ENCODE measurements around the gene GADD45GIP1. TPM values are rescaled to one million over a fixed set of nuclear protein-coding genes. Genes with fewer than 3 reads are reported as not detected.
"Not testable (repeated sequence)": the region's sequence is repeated elsewhere in the genome, so short reads cannot be mapped to it uniquely, and the experiment has no call there.

Gene GADD45GIP1
- polyA plus RNA-seq, 4 donors: 27.8 to 45.8 (median 30.0) TPM

DNA sequence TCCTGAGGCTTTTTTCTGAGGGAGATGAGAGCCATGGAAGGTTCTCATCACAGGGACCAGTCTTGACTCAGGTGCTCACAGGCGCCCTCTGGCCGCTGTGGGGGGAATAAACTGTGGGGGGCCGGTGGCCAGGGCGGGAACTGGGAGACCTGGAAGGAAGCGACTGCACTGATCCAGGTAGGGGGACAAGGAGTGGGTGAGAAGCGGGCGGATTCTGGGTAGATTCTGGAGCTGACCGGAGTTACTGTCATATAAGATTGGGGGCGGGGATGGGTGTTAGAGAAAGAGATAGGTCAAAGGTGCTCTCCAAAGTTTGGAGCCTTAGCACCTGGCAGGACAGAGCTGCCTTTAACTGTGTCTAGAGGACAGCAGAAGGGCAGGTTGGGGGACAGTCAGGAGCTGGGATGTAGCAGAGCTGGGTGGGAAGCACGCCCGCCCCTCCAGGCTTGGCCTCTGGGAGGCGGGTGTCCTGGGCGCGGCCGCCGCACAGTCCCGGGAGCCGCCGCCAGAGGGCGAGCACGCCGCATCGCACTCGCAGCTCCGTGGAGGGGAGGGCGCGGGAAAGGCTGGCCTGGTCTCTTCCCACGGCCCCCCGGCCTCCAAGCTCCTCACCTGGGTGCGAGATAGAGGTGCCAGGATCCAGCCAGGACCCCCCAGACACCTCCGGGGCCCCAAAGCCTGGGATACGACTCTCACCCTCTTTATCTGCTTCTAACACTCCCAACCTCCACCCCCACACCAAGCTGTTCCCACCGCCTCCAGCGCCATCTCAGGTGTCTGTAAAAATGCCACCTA, 8.2 kb upstream of the GADD45GIP1 start:
- DNase-seq (ENCODE audit: low read depth in 4 of 4, low spot score in 3 of 4): peak in 2 of 4 donors; percentile 43 to 67

- no peak for DNase-seq (ENCODE audit: low read depth in 4 of 4, low spot score in 3 of 4)
These were observed 2.5 kb upstream of the GADD45GIP1 start for GRCh38 chr19:12959481-12959880.

DNA sequence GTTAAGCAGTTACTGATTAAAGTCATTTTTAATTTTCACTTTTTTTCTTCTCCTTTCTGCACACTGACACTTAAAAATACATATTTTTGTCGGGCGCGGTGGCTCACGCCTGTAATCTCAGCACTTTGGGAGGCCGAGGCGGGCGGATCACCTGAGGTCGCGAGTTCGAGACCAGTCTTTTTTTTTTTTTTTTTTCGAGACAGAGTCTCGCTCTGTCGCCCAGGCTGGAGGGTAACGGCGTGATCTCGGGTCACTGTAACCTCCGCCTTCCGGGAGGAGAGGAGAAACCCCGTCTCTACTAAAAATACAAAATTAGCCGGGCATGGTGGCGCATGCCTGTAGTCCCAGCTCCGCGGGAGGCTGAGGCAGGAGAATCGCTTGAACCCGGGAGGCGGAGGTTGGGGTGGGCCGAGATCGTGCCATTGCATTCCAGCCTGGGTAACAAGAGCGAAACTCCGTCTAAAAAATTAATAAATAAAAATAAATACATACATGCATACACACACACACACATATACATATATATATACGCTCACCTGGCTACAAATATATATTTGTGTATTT, 448 bp upstream of the GADD45GIP1 start:
- not testable (repeated sequence) for DNase-seq (ENCODE audit: low read depth in 4 of 4, low spot score in 3 of 4)

DNA sequence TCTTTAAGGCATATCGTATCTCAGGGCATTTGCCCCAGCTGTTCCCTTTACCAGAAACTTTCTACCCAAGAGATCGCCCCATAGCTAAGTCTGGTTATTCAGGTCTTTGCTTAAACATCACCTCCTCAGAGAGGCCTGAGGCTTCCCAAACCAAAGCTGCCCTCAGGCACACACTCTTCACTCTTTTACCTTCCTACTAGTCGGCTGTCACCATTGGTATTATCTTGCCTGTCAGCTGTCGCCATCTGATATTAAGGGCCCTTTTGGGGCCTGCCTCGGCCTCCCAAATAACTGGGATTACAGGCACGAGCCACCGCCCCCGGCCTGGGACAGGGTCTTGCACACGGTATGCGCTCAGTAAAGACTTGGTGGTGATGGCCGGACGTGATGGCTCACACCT, 1.0 kb downstream of the GADD45GIP1 start:
- no peak for DNase-seq (ENCODE audit: low read depth in 4 of 4, low spot score in 3 of 4)

DNA sequence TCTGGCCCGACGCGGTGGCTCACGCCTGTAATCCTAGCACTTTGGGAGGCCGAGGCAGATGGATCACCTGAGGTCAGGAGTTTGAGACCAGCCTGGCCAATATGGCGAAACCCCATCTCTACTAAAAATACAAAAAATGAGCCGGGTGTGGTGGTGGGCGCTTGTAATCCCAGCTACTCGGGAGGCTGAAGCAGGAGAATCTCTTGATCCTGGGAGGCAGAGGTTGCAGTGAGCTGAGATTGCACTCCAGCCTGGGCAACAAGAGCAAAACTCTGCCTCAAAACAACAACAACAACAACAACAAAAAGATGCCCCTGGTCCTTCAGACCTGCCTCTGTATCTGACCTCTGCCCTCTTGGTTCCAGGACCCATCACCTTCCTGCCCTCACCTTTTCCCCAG, 1.4 kb downstream of the GADD45GIP1 start:
- not testable (repeated sequence) for DNase-seq (ENCODE audit: low read depth in 4 of 4, low spot score in 3 of 4)

DNA sequence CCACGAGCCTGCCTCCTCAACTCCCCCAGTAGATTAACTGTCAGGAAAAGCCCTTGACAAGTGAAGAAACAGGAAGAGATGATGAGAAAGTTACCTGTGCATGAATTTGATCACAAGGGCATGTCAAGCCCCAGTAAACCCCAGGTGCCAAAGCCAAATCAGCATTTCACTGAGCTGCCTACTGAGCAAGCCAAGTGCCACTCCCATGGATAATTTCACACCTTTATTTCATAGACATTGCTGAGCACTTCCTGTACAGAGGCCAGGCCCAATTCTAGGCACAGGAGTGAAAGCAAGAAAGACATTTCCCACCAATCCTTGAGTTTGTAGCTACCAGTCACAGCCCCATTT, 2.4 kb downstream of the GADD45GIP1 start:
- DNase-seq (ENCODE audit: low read depth in 4 of 4, low spot score in 3 of 4): no peak

- no peak for DNase-seq (ENCODE audit: low read depth in 4 of 4, low spot score in 3 of 4)
These were observed 3.0 kb downstream of the GADD45GIP1 start for GRCh38 chr19:12953799-12954611.

DNA sequence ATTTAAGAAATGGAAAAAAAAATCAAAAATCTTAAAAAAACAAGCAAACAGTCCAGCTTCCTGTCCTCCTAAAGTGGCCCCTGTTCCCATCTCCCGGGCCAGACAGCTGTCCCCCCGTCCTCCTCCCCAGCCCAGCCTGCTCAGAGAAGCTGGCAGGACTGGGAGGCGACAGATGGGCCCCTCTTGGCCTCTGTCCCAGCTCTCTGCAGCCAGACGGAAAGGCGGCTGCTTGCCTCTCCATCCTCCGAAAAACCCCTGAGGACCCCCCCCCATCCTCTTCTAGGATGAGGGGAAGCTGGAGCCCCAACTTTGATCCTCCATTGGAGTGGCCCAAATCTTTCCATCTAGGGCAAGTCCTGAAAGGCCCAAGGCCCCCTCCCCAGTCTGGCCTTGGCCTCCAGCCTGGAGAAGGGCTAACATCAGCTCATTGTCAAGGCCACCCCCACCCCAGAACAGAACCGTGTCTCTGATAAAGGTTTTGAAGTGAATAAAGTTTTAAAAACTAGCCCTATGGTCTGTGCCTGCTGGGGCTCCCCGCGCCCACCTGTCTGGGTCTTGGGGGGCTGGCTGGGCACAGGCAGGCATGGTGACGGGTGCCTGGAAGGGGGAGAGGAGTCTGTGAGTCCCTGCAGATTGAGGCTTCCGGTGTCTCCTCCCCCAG, 3.8 kb downstream of the GADD45GIP1 start:
- DNase-seq (ENCODE audit: low read depth in 4 of 4, low spot score in 3 of 4): no peak

DNA sequence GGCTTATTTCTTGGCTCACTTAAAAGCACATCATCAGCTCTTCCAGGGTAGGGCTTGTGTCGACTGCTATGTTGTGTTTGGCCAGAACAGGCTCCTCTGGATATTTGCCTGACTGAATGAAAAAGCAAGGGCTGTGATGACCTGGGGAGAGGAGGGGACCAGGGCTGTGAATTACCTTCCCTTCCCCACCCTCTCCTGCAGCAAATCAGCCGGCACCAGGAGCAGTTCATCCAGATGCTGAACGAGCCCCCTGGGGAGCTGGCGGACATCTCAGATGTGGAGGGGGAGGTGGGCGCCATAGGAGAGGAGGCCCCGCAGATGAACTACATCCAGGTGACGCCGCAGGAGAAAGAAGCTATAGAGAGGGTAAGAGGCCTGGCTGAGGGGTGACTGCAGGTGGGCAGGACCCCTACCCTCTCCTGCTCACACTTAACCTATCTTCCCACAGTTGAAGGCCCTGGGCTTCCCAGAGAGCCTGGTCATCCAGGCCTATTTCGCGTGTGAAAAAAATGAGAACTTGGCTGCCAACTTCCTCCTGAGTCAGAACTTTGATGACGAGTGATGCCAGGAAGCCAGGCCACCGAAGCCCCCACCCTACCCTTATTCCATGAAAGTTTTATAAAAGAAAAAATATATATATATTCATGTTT, 4.4 kb downstream of the GADD45GIP1 start:
- no peak for DNase-seq (ENCODE audit: low read depth in 4 of 4, low spot score in 3 of 4)

GRCh38 chr19:12952050-12952449, 5.0 kb downstream of the GADD45GIP1 start:
- not testable (repeated sequence) for DNase-seq (ENCODE audit: low read depth in 4 of 4, low spot score in 3 of 4)

GRCh38 chr19:12949363-12950283, 7.4 kb downstream of the GADD45GIP1 start:
- no peak for DNase-seq (ENCODE audit: low read depth in 4 of 4, low spot score in 3 of 4)

GRCh38 chr19:12948612-12949362, 8.2 kb downstream of the GADD45GIP1 start:
- DNase-seq (ENCODE audit: low read depth in 4 of 4, low spot score in 3 of 4): no peak

DNA sequence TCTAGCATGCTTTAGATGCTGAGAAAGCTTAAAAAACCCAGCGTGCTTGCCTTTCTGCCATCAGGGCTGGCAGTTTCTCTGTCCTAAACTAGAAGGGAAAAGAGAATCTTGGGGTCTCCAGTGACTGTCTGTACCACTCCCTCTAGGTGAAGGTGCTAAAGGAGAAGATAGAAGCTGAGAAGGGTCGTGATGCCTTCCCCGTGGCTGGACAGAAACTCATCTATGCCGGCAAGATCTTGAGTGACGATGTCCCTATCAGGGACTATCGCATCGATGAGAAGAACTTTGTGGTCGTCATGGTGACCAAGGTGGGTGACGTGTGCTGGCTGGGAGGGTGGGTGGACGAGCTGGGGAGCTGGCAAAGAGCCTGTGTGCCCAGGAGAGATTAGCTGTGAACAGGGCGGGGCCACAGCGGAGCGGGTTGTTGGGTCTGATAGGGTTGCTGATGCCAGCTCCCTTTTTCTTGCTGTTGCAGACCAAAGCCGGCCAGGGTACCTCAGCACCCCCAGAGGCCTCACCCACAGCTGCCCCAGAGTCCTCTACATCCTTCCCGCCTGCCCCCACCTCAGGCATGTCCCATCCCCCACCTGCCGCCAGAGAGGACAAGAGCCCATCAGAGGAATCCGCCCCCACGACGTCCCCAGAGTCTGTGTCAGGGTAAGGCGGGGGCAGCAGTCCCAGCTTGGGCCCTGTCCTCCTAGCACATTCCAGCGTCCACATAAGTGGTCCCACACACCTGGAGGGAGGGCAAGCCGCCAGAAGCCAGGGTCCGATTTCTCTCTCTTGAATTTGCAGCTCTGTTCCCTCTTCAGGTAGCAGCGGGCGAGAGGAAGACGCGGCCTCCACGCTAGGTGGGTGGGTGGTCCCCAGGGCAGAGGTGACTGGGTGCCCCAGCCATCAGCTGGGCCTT, 9.1 kb downstream of the GADD45GIP1 start:
- no peak for DNase-seq (ENCODE audit: low read depth in 4 of 4, low spot score in 3 of 4)

- DNase-seq (ENCODE audit: low read depth in 4 of 4, low spot score in 3 of 4): no peak
These were observed 10.1 kb downstream of the GADD45GIP1 start for GRCh38 chr19:12946731-12947496.

GRCh38 chr19:12946092-12946721, 10.8 kb downstream of the GADD45GIP1 start:
- peak in 2 of 4 donors; percentile 35 to 43 for DNase-seq (ENCODE audit: low read depth in 4 of 4, low spot score in 3 of 4)

- DNase-seq (ENCODE audit: low read depth in 4 of 4, low spot score in 3 of 4): peak; percentile 95 to 100 (median 96)
These were observed 11.4 kb downstream of the GADD45GIP1 start, which contains the start of gene RAD23A for GRCh38 chr19:12945479-12946091. Gene RAD23A (plus strand): TSS chr19:12945862. CDS start chr19:12945949, 87 bp downstream.
